Measurements from ENCODE around the gene FASTK.

The FASTK gene

GRCh38 chr7:151093748-151094147, 13.1 kb upstream of the FASTK start:
- TF ChIP-seq ZFX (IDR thresholded peaks at IDR 0.05) (no peak), CTCF (conservative IDR thresholded peaks at IDR 0.05) (no peak)
- no peak overlapping the region for H3K27ac ChIP-seq

GRCh38 chr7:151091988-151092387, 11.4 kb upstream of the FASTK start:
- no peak overlapping the region for H3K27ac ChIP-seq
- no peak for TF ChIP-seq CTCF (conservative IDR thresholded peaks at IDR 0.05)
- TF ChIP-seq ZFX (IDR thresholded peaks at IDR 0.05): no peak

GRCh38 chr7:151091431-151091830, 10.8 kb upstream of the FASTK start:
- TF ChIP-seq ZFX (IDR thresholded peaks at IDR 0.05) (no peak), CTCF (conservative IDR thresholded peaks at IDR 0.05) (peak; percentile 88)
- no peak overlapping the region for H3K27ac ChIP-seq

GRCh38 chr7:151091003-151091402, 10.4 kb upstream of the FASTK start:
- no peak overlapping the region for H3K27ac ChIP-seq
- TF ChIP-seq CTCF (conservative IDR thresholded peaks at IDR 0.05): no peak
- TF ChIP-seq ZFX (IDR thresholded peaks at IDR 0.05): no peak

GRCh38 chr7:151089893-151090730, 9.5 kb upstream of the FASTK start:
- H3K27ac ChIP-seq: peak overlapping the region; percentile 96; the same call in 1 of the 2 replicates
- TF ChIP-seq CTCF (conservative IDR thresholded peaks at IDR 0.05) (no peak), ZFX (IDR thresholded peaks at IDR 0.05) (no peak)

GRCh38 chr7:151088856-151089699, 8.5 kb upstream of the FASTK start:
- peak overlapping the region; percentile 96; the same call in 1 of the 2 replicates for H3K27ac ChIP-seq

More at GRCh38 chr7:151088856-151089699, 8.5 kb upstream of the FASTK start:
- TF ChIP-seq ZFX (IDR thresholded peaks at IDR 0.05) (no peak), CTCF (conservative IDR thresholded peaks at IDR 0.05) (no peak)
